ENCODE measurements around the gene CORO2A.

Gene CORO2A

DNA sequence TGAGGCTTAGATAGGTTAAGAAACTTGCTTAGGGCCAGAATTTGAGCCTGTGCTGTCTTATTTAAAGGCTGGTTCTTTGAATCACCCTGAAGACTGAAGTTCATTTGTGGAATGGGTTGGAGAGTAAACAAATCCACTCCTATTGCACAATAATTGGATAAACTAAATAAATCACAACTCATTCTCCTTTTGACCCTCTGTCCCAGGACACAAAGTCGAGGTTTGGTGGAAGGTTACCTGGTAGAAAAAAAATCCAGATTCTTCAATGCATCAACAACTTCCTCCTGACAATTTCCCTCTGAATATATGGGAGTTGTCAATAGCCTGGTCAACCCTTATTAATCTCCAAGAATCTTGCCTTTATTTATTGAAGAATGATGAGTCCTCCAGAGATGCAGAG lies 34.1 kb upstream of the CORO2A start:
- H3K4me3 ChIP-seq (ENCODE audit: low read depth, low read length, poor library complexity, severe bottlenecking), result no peak overlapping the region
- no peaks in the 10 kb centered on the region for H3K36me3 ChIP-seq (ENCODE audit: insufficient read depth, low read length)
- no peaks in the 10 kb centered on the region for H3K4me1 ChIP-seq (ENCODE audit: insufficient read depth, low read length, severe bottlenecking)
- H3K27me3 ChIP-seq (ENCODE audit: insufficient read depth, low read length), result no peaks in the 10 kb centered on the region
- H3K9me3 ChIP-seq (ENCODE audit: low read length), result no peaks in the 10 kb centered on the region
- no peak overlapping the region for H2AFZ ChIP-seq (ENCODE audit: low read length)
- no peak overlapping the region for H3K27ac ChIP-seq (ENCODE audit: low read depth, low read length, poor library complexity, severe bottlenecking)
- no peak overlapping the region for H3K9ac ChIP-seq (ENCODE audit: low read length)
- no peak overlapping the region for H3K4me2 ChIP-seq (ENCODE audit: low read length)
- H3F3A ChIP-seq (ENCODE audit: insufficient read depth, low read length), result no peaks in the 10 kb centered on the region
- H4K20me1 ChIP-seq (ENCODE audit: insufficient read depth, low read length), result no peaks in the 10 kb centered on the region
- no peaks in the 10 kb centered on the region for H3K79me2 ChIP-seq (ENCODE audit: insufficient read depth, low read length)
- no peak for TF ChIP-seq EZH2 (IDR thresholded peaks at IDR 0.05; ENCODE audit: borderline replicate concordance, low read length)
- TF ChIP-seq CTCF (IDR thresholded peaks at IDR 0.05; ENCODE audit: low read length), result no peak
- no peaks in the 10 kb centered on the region for H3K9me2 ChIP-seq (ENCODE audit: low read depth, low read length)

DNA sequence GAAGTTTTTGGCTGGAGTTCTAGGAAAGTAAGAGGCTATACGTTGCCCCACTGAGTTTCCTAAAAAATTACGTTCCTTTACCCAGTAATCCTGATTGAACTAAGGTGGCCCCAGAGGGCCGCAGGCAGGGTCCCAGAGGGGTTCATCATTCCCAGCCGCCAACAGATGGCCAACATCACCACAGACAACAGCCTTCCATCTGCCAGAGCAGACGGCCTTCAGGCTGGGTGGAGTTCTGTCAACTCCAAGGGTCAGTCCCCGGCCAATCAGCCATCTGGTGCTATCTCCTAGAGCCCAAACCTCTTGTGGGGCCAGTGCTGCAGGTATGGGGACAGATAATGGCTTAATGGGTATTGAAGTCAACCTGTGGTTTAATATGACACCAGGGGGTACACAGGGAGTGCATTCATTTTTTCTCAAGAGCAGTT lies 32.6 kb upstream of the CORO2A start:
- Histone ChIP-seq H3K27me3 (ENCODE audit: insufficient read depth, low read length) (no peaks in the 10 kb centered on the region), H3K27ac (ENCODE audit: low read depth, low read length, poor library complexity, severe bottlenecking) (no peak overlapping the region), H3K36me3 (ENCODE audit: insufficient read depth, low read length) (no peaks in the 10 kb centered on the region), H3K4me2 (ENCODE audit: low read length) (no peak overlapping the region), H3K4me1 (ENCODE audit: insufficient read depth, low read length, severe bottlenecking) (no peaks in the 10 kb centered on the region), H3K4me3 (ENCODE audit: low read depth, low read length, poor library complexity, severe bottlenecking) (no peak overlapping the region), H3K9me3 (ENCODE audit: low read length) (no peaks in the 10 kb centered on the region), H3K79me2 (ENCODE audit: insufficient read depth, low read length) (no peaks in the 10 kb centered on the region), H3K9me2 (ENCODE audit: low read depth, low read length) (no peaks in the 10 kb centered on the region), H3F3A (ENCODE audit: insufficient read depth, low read length) (no peaks in the 10 kb centered on the region), H2AFZ (ENCODE audit: low read length) (no peak overlapping the region), H3K9ac (ENCODE audit: low read length) (no peak overlapping the region), H4K20me1 (ENCODE audit: insufficient read depth, low read length) (no peaks in the 10 kb centered on the region)
- TF ChIP-seq EZH2 (IDR thresholded peaks at IDR 0.05; ENCODE audit: borderline replicate concordance, low read length) (no peak), CTCF (IDR thresholded peaks at IDR 0.05; ENCODE audit: low read length) (no peak)

- Histone ChIP-seq H2AFZ (ENCODE audit: low read length) (no peak overlapping the region), H3K9me2 (ENCODE audit: low read depth, low read length) (no peaks in the 10 kb centered on the region), H3K9ac (ENCODE audit: low read length) (no peak overlapping the region), H3K27ac (ENCODE audit: low read depth, low read length, poor library complexity, severe bottlenecking) (no peak overlapping the region), H3K79me2 (ENCODE audit: insufficient read depth, low read length) (no peaks in the 10 kb centered on the region), H3F3A (ENCODE audit: insufficient read depth, low read length) (no peaks in the 10 kb centered on the region), H4K20me1 (ENCODE audit: insufficient read depth, low read length) (no peaks in the 10 kb centered on the region), H3K27me3 (ENCODE audit: insufficient read depth, low read length) (no peaks in the 10 kb centered on the region), H3K4me3 (ENCODE audit: low read depth, low read length, poor library complexity, severe bottlenecking) (no peak overlapping the region), H3K4me1 (ENCODE audit: insufficient read depth, low read length, severe bottlenecking) (no peaks in the 10 kb centered on the region), H3K36me3 (ENCODE audit: insufficient read depth, low read length) (no peaks in the 10 kb centered on the region), H3K9me3 (ENCODE audit: low read length) (no peaks in the 10 kb centered on the region), H3K4me2 (ENCODE audit: low read length) (no peak overlapping the region)
- TF ChIP-seq EZH2 (IDR thresholded peaks at IDR 0.05; ENCODE audit: borderline replicate concordance, low read length) (no peak), CTCF (IDR thresholded peaks at IDR 0.05; ENCODE audit: low read length) (no peak)
Measured at GRCh38 chr9:98222885-98223691, 30.7 kb upstream of the CORO2A start.
